ENCODE measurements around the gene TMEM200A. TPM values are rescaled to one million over a fixed set of nuclear protein-coding genes. Genes with fewer than 3 reads are reported as not detected.

The TMEM200A gene
- total RNA-seq, 1 donor from 2014 or later, result 21.4 TPM

DNA sequence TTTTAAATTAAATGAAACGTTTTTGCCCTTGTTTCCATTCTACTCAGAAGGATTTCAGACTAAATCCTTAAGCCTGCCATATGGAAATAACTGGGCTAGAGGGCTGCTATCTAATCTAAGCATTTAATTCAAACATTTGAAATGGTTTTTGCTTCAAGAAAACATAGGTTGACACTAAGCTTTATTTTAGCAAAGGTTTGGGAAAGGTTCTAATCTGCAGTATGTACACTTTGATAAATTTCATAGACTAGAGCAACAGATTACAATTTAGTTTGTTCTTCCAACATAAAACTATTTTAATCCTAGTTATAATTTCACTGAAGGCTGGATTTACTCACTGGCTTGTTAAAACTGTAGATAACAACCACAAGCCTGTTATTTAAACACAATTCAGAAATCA is 72.1 kb downstream of the TMEM200A start:
- H3K36me3 ChIP-seq (ENCODE audit: control insufficient read depth in 3 of 3, insufficient read depth in 3 of 3, low read length in 3 of 3), result no peaks in the 10 kb centered on the region
- no peaks in the 10 kb centered on the region for H3K4me1 ChIP-seq (ENCODE audit: control insufficient read depth in 3 of 3, insufficient read depth in 3 of 3, low read length in 3 of 3)
- H3K9me3 ChIP-seq (ENCODE audit: control insufficient read depth in 3 of 3, low read length in 3 of 3), result no peaks in the 10 kb centered on the region
- H3K4me3 ChIP-seq (ENCODE audit: low read length in 3 of 3), result no peak overlapping the region
- no peak overlapping the region for H3K9ac ChIP-seq (ENCODE audit: low read depth in 1 of 3, low read length in 3 of 3)
- no peaks in the 10 kb centered on the region for H3K27me3 ChIP-seq (ENCODE audit: control insufficient read depth in 3 of 3, insufficient read depth in 3 of 3, low read length in 3 of 3)
- H3K27ac ChIP-seq (ENCODE audit: low read depth, low read length), result no peak overlapping the region

DNA sequence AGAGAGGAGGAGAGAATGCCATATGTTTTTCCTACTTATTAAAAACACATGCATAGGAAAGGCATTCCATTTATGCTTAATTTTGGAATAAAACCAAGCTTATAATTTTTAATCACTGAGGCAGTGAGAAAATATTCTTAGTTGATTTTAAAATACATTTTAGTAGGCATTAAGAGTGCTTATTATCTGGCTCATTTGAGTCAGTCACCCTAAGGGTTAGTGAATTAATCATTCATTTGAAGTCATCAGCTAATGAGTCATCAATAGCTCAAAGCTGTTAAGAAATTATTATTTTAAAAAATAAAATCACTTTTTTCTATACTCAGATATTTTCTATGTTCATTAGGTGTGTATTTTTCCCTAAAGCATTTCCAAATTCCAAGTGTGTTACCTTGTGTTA is 81.6 kb downstream of the TMEM200A start:
- H3K9me3 ChIP-seq (ENCODE audit: control insufficient read depth in 3 of 3, low read length in 3 of 3), result no peaks in the 10 kb centered on the region
- no peaks in the 10 kb centered on the region for H3K36me3 ChIP-seq (ENCODE audit: control insufficient read depth in 3 of 3, insufficient read depth in 3 of 3, low read length in 3 of 3)
- H3K4me1 ChIP-seq (ENCODE audit: control insufficient read depth in 3 of 3, insufficient read depth in 3 of 3, low read length in 3 of 3), result no peaks in the 10 kb centered on the region
- no peak overlapping the region for H3K9ac ChIP-seq (ENCODE audit: low read depth in 1 of 3, low read length in 3 of 3)
- H3K27ac ChIP-seq (ENCODE audit: low read depth, low read length), result no peak overlapping the region
- H3K4me3 ChIP-seq (ENCODE audit: low read length in 3 of 3), result no peak overlapping the region
- no peaks in the 10 kb centered on the region for H3K27me3 ChIP-seq (ENCODE audit: control insufficient read depth in 3 of 3, insufficient read depth in 3 of 3, low read length in 3 of 3)

DNA sequence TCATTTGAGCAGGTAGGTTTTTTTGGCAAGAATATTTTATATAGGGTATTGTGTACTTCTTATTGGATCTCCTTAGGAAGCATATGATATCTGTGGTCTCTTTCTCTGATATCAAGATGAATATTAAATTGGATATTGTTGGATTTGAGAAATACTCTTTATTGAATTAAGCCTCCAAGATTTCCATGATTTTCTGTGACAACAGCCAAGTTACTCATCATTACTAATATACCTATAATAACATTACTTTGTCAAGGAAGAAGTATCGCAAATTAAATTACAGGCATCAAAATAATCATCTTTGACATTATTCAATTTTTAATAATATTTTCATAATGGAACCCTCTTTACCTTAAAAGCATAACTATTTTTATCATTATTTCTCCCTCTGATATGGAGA is 86.5 kb downstream of the TMEM200A start:
- H3K9me3 ChIP-seq (ENCODE audit: control insufficient read depth in 3 of 3, low read length in 3 of 3), result no peaks in the 10 kb centered on the region
- no peak overlapping the region for H3K4me3 ChIP-seq (ENCODE audit: low read length in 3 of 3)
- no peak overlapping the region for H3K27ac ChIP-seq (ENCODE audit: low read depth, low read length)
- H3K27me3 ChIP-seq (ENCODE audit: control insufficient read depth in 3 of 3, insufficient read depth in 3 of 3, low read length in 3 of 3), result no peaks in the 10 kb centered on the region
- H3K9ac ChIP-seq (ENCODE audit: low read depth in 1 of 3, low read length in 3 of 3), result no peak overlapping the region
- no peaks in the 10 kb centered on the region for H3K36me3 ChIP-seq (ENCODE audit: control insufficient read depth in 3 of 3, insufficient read depth in 3 of 3, low read length in 3 of 3)
- H3K4me1 ChIP-seq (ENCODE audit: control insufficient read depth in 3 of 3, insufficient read depth in 3 of 3, low read length in 3 of 3), result no peaks in the 10 kb centered on the region

DNA sequence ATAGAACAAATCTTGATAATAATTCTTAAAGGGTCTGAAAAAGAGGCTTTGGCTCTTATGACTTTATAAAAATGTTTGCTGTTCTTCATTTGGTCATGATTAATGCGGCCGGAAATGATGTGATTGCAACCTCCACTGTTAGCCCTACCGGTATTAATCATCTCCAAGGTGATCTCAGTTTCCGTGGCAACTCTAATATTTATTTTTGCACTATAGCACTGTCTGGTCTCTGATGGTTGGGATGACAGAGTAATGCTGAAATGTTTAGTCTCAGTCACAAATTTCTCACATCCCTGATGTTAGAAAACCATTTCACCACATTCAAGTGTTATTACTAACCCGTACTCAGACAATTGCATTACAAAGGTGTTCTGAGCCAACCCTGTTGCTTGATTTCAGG is 87.4 kb downstream of the TMEM200A start:
- H3K9ac ChIP-seq (ENCODE audit: low read depth in 1 of 3, low read length in 3 of 3), result no peak overlapping the region
- no peaks in the 10 kb centered on the region for H3K9me3 ChIP-seq (ENCODE audit: control insufficient read depth in 3 of 3, low read length in 3 of 3)
- H3K4me1 ChIP-seq (ENCODE audit: control insufficient read depth in 3 of 3, insufficient read depth in 3 of 3, low read length in 3 of 3), result no peaks in the 10 kb centered on the region
- no peaks in the 10 kb centered on the region for H3K36me3 ChIP-seq (ENCODE audit: control insufficient read depth in 3 of 3, insufficient read depth in 3 of 3, low read length in 3 of 3)
- no peak overlapping the region for H3K4me3 ChIP-seq (ENCODE audit: low read length in 3 of 3)
- H3K27me3 ChIP-seq (ENCODE audit: control insufficient read depth in 3 of 3, insufficient read depth in 3 of 3, low read length in 3 of 3), result no peaks in the 10 kb centered on the region
- no peak overlapping the region for H3K27ac ChIP-seq (ENCODE audit: low read depth, low read length)

DNA sequence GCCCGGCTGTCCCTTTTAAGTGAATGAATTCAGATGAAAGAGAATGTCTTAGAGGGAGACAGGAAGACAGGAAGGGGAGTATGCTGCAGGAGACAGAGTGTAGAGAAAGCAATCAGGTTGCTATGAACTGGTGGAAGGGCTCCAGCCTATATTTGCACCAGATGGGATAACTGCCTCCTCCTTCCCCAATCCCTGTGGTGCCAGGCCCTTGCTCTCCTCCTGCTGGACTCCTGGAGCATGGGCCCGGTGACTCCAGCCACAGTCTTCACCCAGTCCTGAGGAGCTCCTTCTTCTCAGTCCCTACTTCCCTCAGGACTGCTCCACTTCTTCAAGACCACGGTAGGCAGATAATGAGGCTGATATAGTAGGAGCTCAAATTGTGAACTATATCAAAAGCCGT is 91.8 kb downstream of the TMEM200A start:
- Histone ChIP-seq H3K9ac (ENCODE audit: low read depth in 1 of 3, low read length in 3 of 3) (no peak overlapping the region), H3K36me3 (ENCODE audit: control insufficient read depth in 3 of 3, insufficient read depth in 3 of 3, low read length in 3 of 3) (no peaks in the 10 kb centered on the region), H3K4me3 (ENCODE audit: low read length in 3 of 3) (no peak overlapping the region), H3K4me1 (ENCODE audit: control insufficient read depth in 3 of 3, insufficient read depth in 3 of 3, low read length in 3 of 3) (no peaks in the 10 kb centered on the region), H3K9me3 (ENCODE audit: control insufficient read depth in 3 of 3, low read length in 3 of 3) (no peaks in the 10 kb centered on the region), H3K27ac (ENCODE audit: low read depth, low read length) (no peak overlapping the region), H3K27me3 (ENCODE audit: control insufficient read depth in 3 of 3, insufficient read depth in 3 of 3, low read length in 3 of 3) (no peaks in the 10 kb centered on the region)

DNA sequence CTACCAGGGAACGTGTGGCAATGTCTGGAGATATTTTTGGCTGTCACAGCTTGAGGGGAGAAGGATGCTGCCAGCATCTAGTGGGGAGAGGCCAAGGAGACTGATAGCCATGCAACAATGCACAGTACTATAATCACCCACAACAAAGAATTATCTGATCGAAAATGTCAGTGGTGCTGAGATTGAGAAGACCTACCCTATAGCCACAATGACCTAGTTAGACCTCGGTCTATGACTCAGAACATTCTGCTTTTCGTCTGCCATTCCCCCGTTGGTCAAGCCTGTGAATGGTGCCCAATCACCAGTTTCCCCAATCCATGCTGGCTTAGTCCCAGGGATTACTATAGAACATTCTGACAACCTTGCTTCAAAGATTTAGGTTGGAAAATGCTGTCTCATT is 93.5 kb downstream of the TMEM200A start:
- no peaks in the 10 kb centered on the region for H3K4me1 ChIP-seq (ENCODE audit: control insufficient read depth in 3 of 3, insufficient read depth in 3 of 3, low read length in 3 of 3)
- H3K36me3 ChIP-seq (ENCODE audit: control insufficient read depth in 3 of 3, insufficient read depth in 3 of 3, low read length in 3 of 3), result no peaks in the 10 kb centered on the region
- no peak overlapping the region for H3K4me3 ChIP-seq (ENCODE audit: low read length in 3 of 3)
- H3K27me3 ChIP-seq (ENCODE audit: control insufficient read depth in 3 of 3, insufficient read depth in 3 of 3, low read length in 3 of 3), result no peaks in the 10 kb centered on the region
- H3K27ac ChIP-seq (ENCODE audit: low read depth, low read length), result no peak overlapping the region
- H3K9ac ChIP-seq (ENCODE audit: low read depth in 1 of 3, low read length in 3 of 3), result no peak overlapping the region
- no peaks in the 10 kb centered on the region for H3K9me3 ChIP-seq (ENCODE audit: control insufficient read depth in 3 of 3, low read length in 3 of 3)

DNA sequence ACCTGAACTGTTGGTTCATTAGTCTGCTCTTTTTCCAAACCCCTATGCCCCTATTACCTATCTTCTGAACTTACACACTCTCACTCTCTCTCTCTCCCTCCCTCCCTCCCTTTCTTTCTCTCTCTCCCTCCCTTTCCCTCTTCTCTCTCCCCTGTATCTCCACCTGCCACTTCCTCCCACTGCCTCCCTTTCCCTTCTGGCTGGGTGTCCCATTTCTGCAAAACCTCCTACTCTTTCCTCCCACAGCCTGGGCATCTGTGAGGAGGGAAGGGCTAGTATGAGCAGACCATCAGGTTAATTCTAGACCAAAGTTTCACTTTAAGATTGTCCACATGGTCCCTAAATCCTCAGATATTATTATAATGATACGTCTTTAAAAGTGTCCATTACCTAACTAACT is 95.1 kb downstream of the TMEM200A start:
- no peak overlapping the region for H3K9ac ChIP-seq (ENCODE audit: low read depth in 1 of 3, low read length in 3 of 3)
- H3K27me3 ChIP-seq (ENCODE audit: control insufficient read depth in 3 of 3, insufficient read depth in 3 of 3, low read length in 3 of 3), result no peaks in the 10 kb centered on the region
- H3K36me3 ChIP-seq (ENCODE audit: control insufficient read depth in 3 of 3, insufficient read depth in 3 of 3, low read length in 3 of 3), result no peaks in the 10 kb centered on the region
- no peaks in the 10 kb centered on the region for H3K9me3 ChIP-seq (ENCODE audit: control insufficient read depth in 3 of 3, low read length in 3 of 3)
- H3K27ac ChIP-seq (ENCODE audit: low read depth, low read length), result no peak overlapping the region
- no peaks in the 10 kb centered on the region for H3K4me1 ChIP-seq (ENCODE audit: control insufficient read depth in 3 of 3, insufficient read depth in 3 of 3, low read length in 3 of 3)
- H3K4me3 ChIP-seq (ENCODE audit: low read length in 3 of 3), result no peak overlapping the region

DNA sequence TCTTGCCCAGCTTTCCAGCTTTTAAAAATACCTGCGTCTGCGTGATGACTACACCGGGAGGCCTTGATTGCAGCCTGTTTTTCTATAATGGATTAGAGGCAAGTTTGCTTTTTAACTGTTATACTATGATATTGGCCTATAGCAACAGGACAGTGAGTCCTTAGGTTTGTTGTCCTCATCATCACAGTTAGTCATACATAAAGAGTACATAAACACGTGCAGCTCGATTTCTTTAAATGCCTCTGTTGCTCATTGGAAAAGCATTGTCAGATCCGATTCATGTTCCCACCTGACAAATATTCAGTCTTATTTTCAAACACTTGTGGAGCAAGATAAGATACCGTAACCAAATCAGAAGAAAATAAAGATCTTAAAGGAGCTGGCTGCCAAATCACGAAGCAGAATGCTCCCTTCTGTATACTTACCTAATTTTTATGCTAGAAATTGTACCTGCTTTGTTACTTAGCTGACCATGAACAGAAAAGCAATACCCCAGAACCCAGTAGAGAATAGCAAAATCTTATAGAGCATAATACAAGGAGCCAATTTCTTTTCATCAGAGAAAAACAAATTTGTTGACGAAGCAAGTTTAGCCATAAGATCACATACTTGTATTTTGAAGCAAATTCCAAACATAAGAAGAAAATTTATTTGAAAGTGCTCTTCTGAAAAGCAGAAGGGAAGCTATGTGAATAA is 100.4 kb downstream of the TMEM200A start:
- no peaks in the 10 kb centered on the region for H3K36me3 ChIP-seq (ENCODE audit: control insufficient read depth in 3 of 3, insufficient read depth in 3 of 3, low read length in 3 of 3)
- H3K27me3 ChIP-seq (ENCODE audit: control insufficient read depth in 3 of 3, insufficient read depth in 3 of 3, low read length in 3 of 3), result no peaks in the 10 kb centered on the region
- H3K9me3 ChIP-seq (ENCODE audit: control insufficient read depth in 3 of 3, low read length in 3 of 3), result no peaks in the 10 kb centered on the region
- no peak overlapping the region for H3K9ac ChIP-seq (ENCODE audit: low read depth in 1 of 3, low read length in 3 of 3)
- no peak overlapping the region for H3K4me3 ChIP-seq (ENCODE audit: low read length in 3 of 3)
- H3K4me1 ChIP-seq (ENCODE audit: control insufficient read depth in 3 of 3, insufficient read depth in 3 of 3, low read length in 3 of 3), result no peaks in the 10 kb centered on the region
- H3K27ac ChIP-seq (ENCODE audit: low read depth, low read length), result no peak overlapping the region

DNA sequence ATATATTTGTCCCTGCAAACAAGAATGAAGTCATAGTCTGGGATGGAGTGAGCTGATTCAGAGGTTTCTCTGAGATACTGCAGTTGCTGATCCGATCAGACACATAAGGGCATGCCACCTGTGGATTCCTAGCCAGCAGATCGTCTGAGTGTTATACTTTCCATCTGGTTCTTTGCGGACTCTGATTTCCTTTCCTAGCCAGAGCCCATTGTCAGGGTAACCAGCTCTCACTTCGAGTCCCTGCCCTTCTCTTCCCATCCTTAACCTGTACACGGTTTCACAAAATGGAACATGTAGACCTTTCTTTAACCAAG is 100.9 kb downstream of the TMEM200A start:
- Histone ChIP-seq H3K27ac (ENCODE audit: low read depth, low read length) (no peak overlapping the region), H3K4me1 (ENCODE audit: control insufficient read depth in 3 of 3, insufficient read depth in 3 of 3, low read length in 3 of 3) (no peaks in the 10 kb centered on the region), H3K9ac (ENCODE audit: low read depth in 1 of 3, low read length in 3 of 3) (no peak overlapping the region), H3K4me3 (ENCODE audit: low read length in 3 of 3) (no peak overlapping the region), H3K36me3 (ENCODE audit: control insufficient read depth in 3 of 3, insufficient read depth in 3 of 3, low read length in 3 of 3) (no peaks in the 10 kb centered on the region), H3K9me3 (ENCODE audit: control insufficient read depth in 3 of 3, low read length in 3 of 3) (no peaks in the 10 kb centered on the region), H3K27me3 (ENCODE audit: control insufficient read depth in 3 of 3, insufficient read depth in 3 of 3, low read length in 3 of 3) (no peaks in the 10 kb centered on the region)

DNA sequence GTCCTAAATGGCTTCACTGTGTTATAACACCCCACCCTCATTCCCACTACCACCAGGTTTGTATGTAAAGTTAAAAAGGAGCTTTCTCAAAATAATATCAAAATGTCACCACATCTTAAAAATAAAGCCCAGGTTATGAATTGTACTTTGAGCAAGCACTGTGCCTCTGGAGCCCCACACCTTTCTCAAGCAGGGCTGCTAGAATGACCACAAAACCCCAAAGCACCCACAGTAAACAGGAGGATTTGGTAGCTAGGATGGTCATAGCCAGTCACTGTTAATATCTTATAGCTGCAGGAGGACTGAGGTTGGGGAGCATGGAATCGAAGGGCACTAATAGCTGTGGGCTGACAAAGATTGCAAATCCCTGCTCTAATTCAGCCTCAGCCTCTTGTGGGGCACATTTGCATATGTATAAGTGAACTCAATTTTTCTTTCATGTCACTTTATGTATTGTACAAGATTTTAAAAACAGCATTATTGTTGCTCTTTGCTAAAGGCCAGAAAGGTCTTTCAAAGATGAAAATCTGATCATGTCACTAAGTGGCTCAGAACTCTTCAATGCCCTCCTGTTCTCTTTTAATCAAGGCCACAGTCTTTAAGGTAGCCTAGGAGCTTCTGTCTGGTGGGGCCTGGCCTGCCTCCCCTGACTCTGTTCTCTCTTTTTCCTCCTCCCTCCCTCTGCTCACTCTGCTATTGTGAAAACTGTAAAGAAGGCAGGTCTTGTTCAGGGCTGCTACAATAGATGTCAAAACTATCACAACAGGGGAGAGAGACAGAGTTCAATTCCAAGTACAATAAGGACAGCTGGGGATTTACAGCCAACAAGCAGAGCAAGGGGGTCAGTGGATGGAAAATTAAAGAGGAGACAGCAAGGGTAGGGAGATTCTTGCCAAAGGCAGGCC is 101.6 kb downstream of the TMEM200A start:
- no peaks in the 10 kb centered on the region for H3K4me1 ChIP-seq (ENCODE audit: control insufficient read depth in 3 of 3, insufficient read depth in 3 of 3, low read length in 3 of 3)
- no peak overlapping the region for H3K9ac ChIP-seq (ENCODE audit: low read depth in 1 of 3, low read length in 3 of 3)
- H3K27ac ChIP-seq (ENCODE audit: low read depth, low read length), result no peak overlapping the region
- no peaks in the 10 kb centered on the region for H3K36me3 ChIP-seq (ENCODE audit: control insufficient read depth in 3 of 3, insufficient read depth in 3 of 3, low read length in 3 of 3)
- H3K4me3 ChIP-seq (ENCODE audit: low read length in 3 of 3), result no peak overlapping the region
- H3K27me3 ChIP-seq (ENCODE audit: control insufficient read depth in 3 of 3, insufficient read depth in 3 of 3, low read length in 3 of 3), result no peaks in the 10 kb centered on the region
- H3K9me3 ChIP-seq (ENCODE audit: control insufficient read depth in 3 of 3, low read length in 3 of 3), result no peaks in the 10 kb centered on the region

Data from skeletal muscle tissue (tissue), 4 donors.